Measurements from ENCODE around the gene ADGRF5. TPM values are rescaled to one million over a fixed set of nuclear protein-coding genes. Genes with fewer than 3 reads are reported as not detected.

Gene ADGRF5
- total RNA-seq, 1 experiment from 2014 or later: 40.0 TPM

GRCh38 chr6:46967826-46968349 lies 46.1 kb upstream of the ADGRF5 start:
- no peak overlapping the region for H3K4me3 ChIP-seq
- DNase-seq: peak in 1 of 2 experiments; percentile 55
- intact Hi-C loops (cut with micrococcal nuclease; ENCODE audit: unreplicated experiment): no loop called here
- no peak overlapping the region for H2AFZ ChIP-seq
- no peaks in the 10 kb centered on the region for H3K79me2 ChIP-seq (ENCODE audit: low read depth)
- H3K4me1 ChIP-seq (replicated peaks; ENCODE audit: insufficient read depth): peaks cover 11% of the 10 kb centered on the region
- no TSS peak for BruUV-seq (replicated peaks)
- H3K27ac ChIP-seq: no peak overlapping the region
- H3K9me2 ChIP-seq (ENCODE audit: insufficient read depth): 0 out of 2 replicates have a peak, but pooled peaks cover 2% of the 10 kb centered on the region
- H3K4me2 ChIP-seq: no peak overlapping the region
- H4K20me1 ChIP-seq (ENCODE audit: insufficient read depth): no peaks in the 10 kb centered on the region
- CTCF ChIA-PET: no interaction called here
- no peaks in the 10 kb centered on the region for H3F3A ChIP-seq (ENCODE audit: insufficient read depth, low read depth)
- TF ChIP-seq, protein P1, sequence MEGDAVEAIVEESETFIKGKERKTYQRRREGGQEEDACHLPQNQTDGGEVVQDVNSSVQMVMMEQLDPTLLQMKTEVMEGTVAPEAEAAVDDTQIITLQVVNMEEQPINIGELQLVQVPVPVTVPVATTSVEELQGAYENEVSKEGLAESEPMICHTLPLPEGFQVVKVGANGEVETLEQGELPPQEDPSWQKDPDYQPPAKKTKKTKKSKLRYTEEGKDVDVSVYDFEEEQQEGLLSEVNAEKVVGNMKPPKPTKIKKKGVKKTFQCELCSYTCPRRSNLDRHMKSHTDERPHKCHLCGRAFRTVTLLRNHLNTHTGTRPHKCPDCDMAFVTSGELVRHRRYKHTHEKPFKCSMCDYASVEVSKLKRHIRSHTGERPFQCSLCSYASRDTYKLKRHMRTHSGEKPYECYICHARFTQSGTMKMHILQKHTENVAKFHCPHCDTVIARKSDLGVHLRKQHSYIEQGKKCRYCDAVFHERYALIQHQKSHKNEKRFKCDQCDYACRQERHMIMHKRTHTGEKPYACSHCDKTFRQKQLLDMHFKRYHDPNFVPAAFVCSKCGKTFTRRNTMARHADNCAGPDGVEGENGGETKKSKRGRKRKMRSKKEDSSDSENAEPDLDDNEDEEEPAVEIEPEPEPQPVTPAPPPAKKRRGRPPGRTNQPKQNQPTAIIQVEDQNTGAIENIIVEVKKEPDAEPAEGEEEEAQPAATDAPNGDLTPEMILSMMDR (conservative IDR thresholded peaks at IDR 0.05): no peak
- TF ChIP-seq EZH2 (IDR thresholded peaks at IDR 0.05; ENCODE audit: low read depth): no peak
- H3K27me3 ChIP-seq (ENCODE audit: insufficient read depth, low read depth): no peaks in the 10 kb centered on the region
- H3K9me3 ChIP-seq (ENCODE audit: insufficient read depth, low read depth): 0 out of 2 replicates have a peak, but pooled peaks cover 3% of the 10 kb centered on the region
- POLR2A ChIA-PET (ENCODE audit: unreplicated experiment): no interaction called here
- no peaks in the 10 kb centered on the region for H3K36me3 ChIP-seq (ENCODE audit: low read depth)

- TF ChIP-seq EZH2 (IDR thresholded peaks at IDR 0.05; ENCODE audit: low read depth): no peak
- TF ChIP-seq, protein P1 (conservative IDR thresholded peaks at IDR 0.05): no peak
- POLR2A ChIA-PET (ENCODE audit: unreplicated experiment): interaction anchor here (0.6 kb wide), 1 partner anchor 64 kb away, joined by 8 read pairs; no protein-coding TSS in a partner anchor
- no peak overlapping the region for H3K4me2 ChIP-seq
Observed at GRCh38 chr6:46964716-46965519, 43.2 kb upstream of the ADGRF5 start.

DNA sequence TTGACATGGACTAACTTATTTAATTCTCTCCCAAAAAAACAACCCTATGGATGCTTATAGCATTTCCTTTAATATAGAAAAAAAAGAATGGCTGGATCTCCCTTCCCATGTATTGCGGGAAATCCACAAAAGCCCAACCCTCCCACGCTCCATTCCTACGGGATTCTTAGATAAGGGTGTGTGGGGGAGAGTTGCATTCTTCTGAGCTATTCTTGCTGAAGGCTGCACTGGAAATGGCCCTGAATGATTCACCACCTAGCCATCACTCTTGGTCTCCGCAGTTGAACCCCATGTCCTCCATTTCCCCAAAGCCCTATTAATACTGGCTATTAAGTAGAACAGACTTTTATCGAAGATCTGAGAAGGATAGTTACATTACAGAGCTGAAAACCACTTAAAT lies 41.9 kb upstream of the ADGRF5 start:
- H3K4me1 ChIP-seq (replicated peaks; ENCODE audit: insufficient read depth): no peaks in the 10 kb centered on the region; the same call in 1 of the 2 replicates
- H3K9me2 ChIP-seq (ENCODE audit: insufficient read depth): 0 out of 2 replicates have a peak, but pooled peaks cover 2% of the 10 kb centered on the region
- no peaks in the 10 kb centered on the region for H4K20me1 ChIP-seq (ENCODE audit: insufficient read depth)
- intact Hi-C loops (cut with micrococcal nuclease; ENCODE audit: unreplicated experiment): no loop called here
- no peak overlapping the region for H2AFZ ChIP-seq
- H3F3A ChIP-seq (ENCODE audit: insufficient read depth, low read depth): no peaks in the 10 kb centered on the region
- H3K36me3 ChIP-seq (ENCODE audit: low read depth): no peaks in the 10 kb centered on the region
- H3K27ac ChIP-seq: no peak overlapping the region
- ChIA-PET CTCF (no interaction called here), POLR2A (ENCODE audit: unreplicated experiment) (no interaction called here)
- DNase-seq: no peak
- BruUV-seq (replicated peaks): no TSS peak
- H3K27me3 ChIP-seq (ENCODE audit: insufficient read depth, low read depth): no peaks in the 10 kb centered on the region
- no peak overlapping the region for H3K4me2 ChIP-seq
- TF ChIP-seq, protein P1 (conservative IDR thresholded peaks at IDR 0.05): no peak
- H3K4me3 ChIP-seq: no peak overlapping the region
- 0 out of 2 replicates have a peak, but pooled peaks cover 3% of the 10 kb centered on the region for H3K9me3 ChIP-seq (ENCODE audit: insufficient read depth, low read depth)
- no peaks in the 10 kb centered on the region for H3K79me2 ChIP-seq (ENCODE audit: low read depth)

More at GRCh38 chr6:46964716-46965519, 43.2 kb upstream of the ADGRF5 start:
- H4K20me1 ChIP-seq (ENCODE audit: insufficient read depth): no peaks in the 10 kb centered on the region
- H3K27ac ChIP-seq: no peak overlapping the region
- intact Hi-C loops (cut with micrococcal nuclease; ENCODE audit: unreplicated experiment): no loop called here
- no peaks in the 10 kb centered on the region for H3K27me3 ChIP-seq (ENCODE audit: insufficient read depth, low read depth)
- no peaks in the 10 kb centered on the region; the same call in 1 of the 2 replicates for H3K4me1 ChIP-seq (replicated peaks; ENCODE audit: insufficient read depth)
- H3K9me2 ChIP-seq (ENCODE audit: insufficient read depth): 0 out of 2 replicates have a peak, but pooled peaks cover 2% of the 10 kb centered on the region
- no peak overlapping the region for H3K4me3 ChIP-seq
- no peaks in the 10 kb centered on the region for H3F3A ChIP-seq (ENCODE audit: insufficient read depth, low read depth)
- H3K79me2 ChIP-seq (ENCODE audit: low read depth): no peaks in the 10 kb centered on the region
- DNase-seq: no peak
- CTCF ChIA-PET: no interaction called here
- H3K36me3 ChIP-seq (ENCODE audit: low read depth): no peaks in the 10 kb centered on the region
- no peak overlapping the region for H2AFZ ChIP-seq
- BruUV-seq (replicated peaks): no TSS peak
- 0 out of 2 replicates have a peak, but pooled peaks cover 3% of the 10 kb centered on the region for H3K9me3 ChIP-seq (ENCODE audit: insufficient read depth, low read depth)
